GM23248 (cell line): ENCODE results near the gene TIMM13.

Source experiments
- EZH2 ChIP-seq: fragments of 200-600 bp; sonication (generic); IDR thresholded peaks from 2 replicates; pipeline ENCODE4 v1.6.1; 2018; ENCODE audit warnings: antibody characterized with exemption, mild to moderate bottlenecking; ENCODE audit not compliant: insufficient read depth, poor library complexity, severe bottlenecking
- EZH2phosphoT487 ChIP-seq: fragments of 200-600 bp; sonication (generic); IDR thresholded peaks from 2 replicates; pipeline ENCODE4 v1.6.1; 2018; ENCODE audit warnings: antibody characterized with exemption, moderate library complexity, mild to moderate bottlenecking, low read depth; ENCODE audit not compliant: insufficient read depth

DNA sequence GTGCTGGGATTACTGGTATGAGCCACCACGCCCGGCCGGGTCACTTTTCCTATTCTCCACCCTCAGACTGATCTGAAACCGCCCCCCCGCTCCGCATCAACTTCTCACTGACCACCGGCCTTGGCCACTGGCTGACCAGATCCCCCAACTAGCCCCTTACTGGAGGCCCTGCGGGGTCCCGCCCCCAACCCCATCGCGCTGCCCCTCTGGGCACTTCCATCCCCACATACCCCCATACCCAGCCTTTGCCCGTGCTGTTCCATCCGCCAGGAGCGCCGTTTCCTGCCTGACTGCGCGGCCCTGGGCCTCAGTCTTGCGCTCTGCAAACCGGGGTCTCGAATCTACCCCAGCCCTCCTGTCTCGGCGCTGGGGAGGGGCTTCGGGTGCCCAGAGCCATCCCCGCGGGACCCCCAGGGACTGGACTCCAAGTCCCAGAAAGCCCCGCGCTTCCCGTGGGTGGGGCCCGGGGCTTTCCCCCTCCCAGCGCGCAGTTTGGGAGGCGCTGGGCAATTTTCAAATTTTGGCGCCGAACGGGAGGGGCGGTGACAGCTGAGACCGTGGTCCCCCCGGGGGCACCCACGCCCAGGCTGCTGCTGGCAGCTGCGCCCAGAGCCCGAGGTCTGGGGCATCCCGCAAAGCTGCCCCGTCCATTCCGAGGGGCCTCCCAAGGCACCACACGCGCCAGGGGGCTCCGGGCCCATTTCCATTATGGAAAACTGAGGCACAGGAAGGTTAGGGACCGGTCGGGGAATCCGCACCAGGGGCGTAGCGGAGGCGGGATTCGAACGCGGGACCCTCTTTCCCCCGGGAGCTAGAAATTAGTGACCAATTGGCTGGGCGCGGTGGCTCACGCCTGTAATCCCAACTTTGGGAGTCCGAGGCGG, 34.6 kb upstream of the TIMM13 start:
- TF ChIP-seq EZH2phosphoT487 (no peak), EZH2 (no peak)
